ENCODE measurements around the gene ACOX2. TPM values are rescaled to one million over a fixed set of nuclear protein-coding genes. Genes with fewer than 3 reads are reported as not detected.

The ACOX2 gene
- total and polyA plus RNA-seq, 10 of the 15 experiments (the other 5 are each of a cell fraction or from before 2014, with no cell fraction given), result 0.72 TPM; not detected in 9

GRCh38 chr3:58492494-58492905, 44.5 kb downstream of the ACOX2 start (continued):
- TF ChIP-seq ZBTB40 (IDR thresholded peaks at IDR 0.05; ENCODE audit: borderline replicate concordance) (no peak), ZBED1 (IDR thresholded peaks at IDR 0.05; ENCODE audit: borderline replicate concordance) (no peak), BCL3 (IDR thresholded peaks at IDR 0.05; ENCODE audit: borderline replicate concordance, insufficient read depth, low read depth, low read length, poor library complexity, severe bottlenecking) (no peak)
